HG03460 (cell line): ENCODE data around the gene HRH4.
A peak's percentile ranks its signal among the peaks of the same experiment; 100 is the strongest.

Source experiments
- ATAC-seq: cut with Tn5 transposase; IDR thresholded peaks from one replicate; pipeline ENCODE4 v1.9.1; 2021; ENCODE audit not compliant: unreplicated experiment

Gene HRH4

GRCh38 chr18:24460388-24460787 is at the start of gene HRH4:
TSS of gene HRH4 (plus strand) at chr18:24460637. CDS start at chr18:24460729, 92 bp downstream.
- ATAC-seq = no peak

GRCh38 chr18:24413148-24413547 is 47.3 kb upstream of the HRH4 start:
- no peak for ATAC-seq

- ATAC-seq = no peak
Measured at GRCh38 chr18:24414349-24415003, 46.0 kb upstream of the HRH4 start.

GRCh38 chr18:24417480-24417879 is 43.0 kb upstream of the HRH4 start:
- no peak for ATAC-seq

- ATAC-seq = no peak
Measured at GRCh38 chr18:24420551-24420950, 39.9 kb upstream of the HRH4 start.

GRCh38 chr18:24421831-24422230 is 38.6 kb upstream of the HRH4 start:
- no peak for ATAC-seq

- no peak for ATAC-seq
Measured at GRCh38 chr18:24426073-24426397, 34.4 kb upstream of the HRH4 start.

- peak; percentile 89 for ATAC-seq
Measured at GRCh38 chr18:24426398-24427294, 33.8 kb upstream of the HRH4 start, which contains the start of gene IMPACT. TSS of gene IMPACT (plus strand) at chr18:24426670. CDS start at chr18:24426757, 87 bp downstream.

- ATAC-seq = no peak
Measured at GRCh38 chr18:24427484-24427883, 33.0 kb upstream of the HRH4 start.

GRCh38 chr18:24428709-24429108 is 31.7 kb upstream of the HRH4 start:
- ATAC-seq = no peak

- ATAC-seq = no peak
Measured at GRCh38 chr18:24429188-24429587, 31.2 kb upstream of the HRH4 start.

- no peak for ATAC-seq
Measured at GRCh38 chr18:24432618-24433017, 27.8 kb upstream of the HRH4 start.

GRCh38 chr18:24436939-24437338 is 23.5 kb upstream of the HRH4 start:
- ATAC-seq = no peak

GRCh38 chr18:24443870-24444269 is 16.6 kb upstream of the HRH4 start:
- ATAC-seq = no peak

GRCh38 chr18:24446453-24446852 is 14.0 kb upstream of the HRH4 start:
- peak; percentile 58 for ATAC-seq

GRCh38 chr18:24446953-24447538 is 13.4 kb upstream of the HRH4 start:
- ATAC-seq = no peak

GRCh38 chr18:24447961-24448360 is 12.5 kb upstream of the HRH4 start:
- ATAC-seq = no peak

- peak; percentile 79 for ATAC-seq
Measured at GRCh38 chr18:24456549-24456948, 3.9 kb upstream of the HRH4 start.

- no peak for ATAC-seq
Measured at GRCh38 chr18:24459772-24460171, 665 bp upstream of the HRH4 start.

GRCh38 chr18:24461996-24462395 is 1.6 kb downstream of the HRH4 start:
- ATAC-seq = no peak

GRCh38 chr18:24462838-24463775 is 2.7 kb downstream of the HRH4 start:
- no peak for ATAC-seq
